ENCODE results near the gene SPRYD4. TPM values are rescaled to one million over a fixed set of nuclear protein-coding genes. Genes with fewer than 3 reads are reported as not detected.
"Not testable (repeated sequence)": the region's sequence is repeated elsewhere in the genome, so short reads cannot be mapped to it uniquely, and the experiment has no call there.

SPRYD4 gene
- total RNA-seq, 1 donor from 2014 or later, result 4.0 TPM

DNA sequence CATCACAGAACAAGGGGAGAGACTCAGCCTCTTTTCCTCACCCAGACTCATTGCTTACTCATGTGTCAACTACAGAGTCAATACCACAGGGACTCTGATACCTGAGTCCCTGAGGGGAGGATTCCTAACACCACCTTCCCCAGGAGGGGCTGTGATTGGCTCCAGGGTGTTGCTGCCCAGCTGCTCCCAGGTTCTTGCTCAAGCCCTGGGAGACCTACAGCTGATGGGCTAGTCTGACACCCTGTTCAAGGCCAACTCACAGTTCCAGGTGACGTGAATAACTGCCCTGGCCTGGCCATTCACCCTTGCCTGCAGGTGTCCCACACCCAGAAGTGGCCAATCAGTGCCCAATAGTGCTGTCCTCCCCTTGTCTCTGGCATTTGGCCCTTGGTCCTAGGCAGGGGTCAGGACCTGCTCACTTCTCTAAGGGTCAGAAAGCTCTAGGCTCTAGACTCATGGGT is 8.6 kb downstream of the SPRYD4 start:
- DNase-seq (ENCODE audit: low spot score), result no peak

DNA sequence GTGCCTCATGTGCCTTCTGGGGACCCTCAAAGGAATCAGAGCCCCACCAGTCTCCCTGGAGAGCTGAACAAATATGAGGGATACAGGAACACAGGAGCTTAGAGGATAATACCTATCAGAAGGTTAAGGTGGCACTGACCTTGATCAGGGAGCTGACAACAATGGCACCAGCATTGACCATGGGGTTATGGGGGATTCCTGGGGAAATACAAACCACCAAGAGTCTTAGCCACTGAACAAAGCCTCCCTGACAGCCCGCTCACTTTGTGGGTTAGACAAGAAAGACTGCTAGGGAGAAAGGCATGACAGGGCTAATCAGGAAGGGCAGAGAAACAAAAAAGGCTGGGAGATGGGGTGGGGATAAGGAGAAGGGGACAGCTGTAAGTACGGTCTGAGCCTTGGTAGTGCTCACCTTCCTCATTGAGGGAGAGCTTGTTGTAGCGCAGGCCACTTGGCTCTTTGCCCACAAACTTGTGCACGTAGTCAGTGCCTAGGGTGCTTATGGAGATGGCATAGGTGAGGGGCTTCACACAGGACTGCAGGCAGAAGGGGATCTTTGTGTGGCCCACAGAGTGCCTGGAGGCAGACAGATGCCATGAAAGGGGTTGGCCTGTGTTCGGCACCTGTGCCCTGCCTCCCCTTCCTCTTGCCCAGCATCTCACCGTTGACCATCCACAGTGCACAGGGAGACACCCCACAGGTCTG is 9.3 kb downstream of the SPRYD4 start:
- no peak for DNase-seq (ENCODE audit: low spot score)

DNA sequence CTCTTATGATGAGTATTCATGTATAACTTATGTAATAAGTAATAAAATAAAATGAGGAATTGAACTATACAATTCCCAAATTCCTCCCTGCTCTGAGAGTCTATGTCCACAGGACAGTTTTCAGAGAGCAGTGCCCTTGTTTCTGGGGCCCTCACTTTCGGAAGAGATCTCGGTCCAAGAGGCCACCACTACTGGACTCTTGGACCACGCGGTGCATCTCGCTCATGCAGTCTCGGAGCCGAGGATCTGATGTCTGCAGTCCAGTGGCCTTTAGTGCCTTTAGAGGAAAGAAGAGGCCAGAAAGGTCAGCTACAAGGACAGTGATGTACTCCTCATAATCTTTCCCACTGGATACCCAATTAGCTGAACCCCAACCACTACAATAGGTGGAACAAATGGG is 11.2 kb downstream of the SPRYD4 start:
- no peak for DNase-seq (ENCODE audit: low spot score)

DNA sequence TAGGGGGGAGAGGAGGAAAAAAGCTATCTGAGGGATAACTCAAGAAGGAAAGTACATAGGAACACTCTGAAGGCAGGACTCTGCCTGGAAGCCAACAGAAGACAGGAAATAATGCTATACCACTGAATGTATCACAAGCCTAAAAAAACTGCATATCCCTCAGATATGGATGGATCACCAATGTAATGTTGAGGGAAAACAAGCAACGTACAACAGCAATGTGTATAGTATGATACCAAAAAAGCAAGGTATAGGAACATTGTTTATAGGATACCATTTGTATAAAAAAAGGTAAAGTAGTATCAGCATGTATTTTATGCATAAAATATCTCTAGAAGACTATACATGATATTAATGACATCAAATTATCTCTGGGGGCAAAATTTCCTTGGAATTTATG is 16.2 kb downstream of the SPRYD4 start:
- DNase-seq (ENCODE audit: low spot score), result no peak

DNA sequence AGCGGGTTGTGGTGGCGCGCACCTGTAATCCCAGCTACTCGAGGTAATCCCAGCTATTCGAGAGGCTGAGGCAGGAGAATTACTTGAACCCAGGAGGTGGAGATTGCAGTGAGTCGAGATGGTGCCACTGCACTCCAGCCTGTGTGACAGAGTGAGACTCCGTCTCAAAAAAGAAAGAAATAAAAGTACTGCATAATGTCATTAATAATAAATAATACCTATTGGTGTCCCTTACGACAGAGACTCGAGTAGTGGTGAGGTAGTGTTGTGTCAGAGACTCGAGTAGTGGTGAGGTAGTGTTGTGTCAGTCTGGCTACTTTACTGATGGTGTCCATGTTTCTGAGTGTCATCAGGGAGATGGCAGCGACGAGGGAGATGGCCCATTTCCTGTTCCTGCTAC is 18.3 kb downstream of the SPRYD4 start:
- DNase-seq (ENCODE audit: low spot score), result no peak

DNA sequence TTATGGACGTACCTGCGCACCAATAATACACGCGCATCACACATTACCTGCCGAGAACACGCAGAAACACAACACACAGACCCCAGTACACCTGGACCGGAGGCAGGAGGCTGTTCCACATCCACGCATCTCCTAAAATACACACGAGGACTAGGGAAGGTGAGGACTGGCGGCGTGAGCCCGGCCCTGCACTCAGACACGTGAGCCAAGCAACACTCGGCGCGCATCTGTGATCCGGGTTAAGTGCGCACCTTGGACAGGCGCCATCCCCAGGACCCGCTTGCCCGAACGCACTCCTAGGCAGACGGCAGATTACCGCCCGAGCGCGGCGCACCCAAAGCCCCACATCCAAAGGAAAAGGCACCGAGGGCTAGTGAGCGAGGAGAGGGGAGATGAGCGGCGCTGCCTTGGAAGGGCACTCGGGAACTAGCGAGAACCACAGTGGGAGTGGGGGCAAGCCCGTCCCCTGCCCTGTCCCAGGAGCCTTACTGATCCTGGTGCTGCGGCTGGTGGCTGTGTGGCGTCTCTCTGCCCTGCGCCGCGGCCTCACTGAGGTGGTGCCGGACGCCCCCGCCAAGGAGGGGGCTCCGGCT is 19.2 kb downstream of the SPRYD4 start:
- peak; percentile 12 for DNase-seq (ENCODE audit: low spot score)

DNA sequence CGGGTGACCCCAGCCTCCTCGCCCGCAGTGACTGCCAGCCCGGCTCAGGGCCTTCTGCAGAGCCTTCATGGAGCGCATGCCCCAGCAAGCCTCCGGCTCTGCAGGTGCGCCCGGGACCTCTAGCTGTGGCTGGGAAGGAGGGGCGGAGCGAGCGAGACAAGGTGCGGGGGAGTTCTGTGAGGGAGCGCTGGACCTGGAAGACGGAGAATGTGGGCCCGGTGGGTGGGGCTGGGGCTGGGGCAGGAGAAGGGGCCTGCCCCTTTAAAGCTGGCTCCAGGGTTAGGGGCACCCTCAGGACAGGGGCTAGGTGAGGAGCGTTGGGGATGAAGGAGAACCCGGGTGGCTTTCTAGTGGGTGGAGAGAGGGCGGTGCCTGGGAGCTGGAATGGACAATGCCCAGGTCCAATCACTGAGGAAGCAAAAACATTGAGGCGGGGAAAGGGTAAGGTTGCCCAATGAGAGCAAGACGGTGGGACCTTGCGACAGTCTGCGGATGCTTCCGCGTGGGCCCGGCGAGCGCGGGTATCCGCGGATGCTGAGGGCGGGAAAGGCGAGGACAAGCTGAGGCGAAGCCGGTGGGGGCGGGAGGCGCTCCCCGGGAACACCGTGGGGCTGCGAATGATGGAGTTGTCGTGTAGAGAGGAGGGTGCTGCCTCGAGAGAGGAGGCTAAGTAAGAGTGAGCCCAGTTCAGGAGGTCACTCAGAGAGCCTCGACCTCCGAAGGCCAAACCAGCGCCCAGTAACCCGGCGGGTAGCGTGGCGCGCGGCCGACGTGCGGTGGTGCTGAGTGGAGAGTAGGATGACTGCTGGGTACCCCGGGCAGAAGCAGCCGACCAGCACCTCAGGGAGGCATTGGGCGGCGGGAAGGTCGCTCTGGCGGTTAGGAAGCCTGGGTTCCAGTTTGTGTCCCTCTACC is 19.9 kb downstream of the SPRYD4 start, which contains the start of gene GLS2:
Gene GLS2, minus strand, starts transcription at position 121 of the 915 bp plus-strand sequence. Its CDS starts 43 bp downstream, at position 78.
- DNase-seq (ENCODE audit: low spot score), result peak; percentile 84

DNA sequence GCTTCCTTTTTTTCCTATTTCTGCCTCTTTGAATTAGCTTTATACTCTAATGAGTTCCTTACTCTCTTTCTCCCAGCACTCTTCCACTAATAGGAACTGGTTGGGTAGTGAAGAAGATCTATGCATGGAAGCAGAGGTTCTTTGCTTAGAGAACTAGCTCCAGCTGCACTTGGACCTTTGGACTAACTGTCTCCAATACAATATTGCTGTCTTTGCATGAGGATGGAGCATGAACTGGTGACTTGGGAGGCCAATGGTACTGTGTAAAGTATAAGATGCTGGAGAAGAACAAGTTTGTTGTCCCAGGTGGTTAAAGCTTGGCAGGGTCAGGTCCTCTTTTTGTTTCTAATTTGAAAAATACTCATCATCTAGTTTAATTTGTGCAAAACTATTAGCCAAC is 22.0 kb downstream of the SPRYD4 start:
- DNase-seq (ENCODE audit: low spot score), result no peak

DNA sequence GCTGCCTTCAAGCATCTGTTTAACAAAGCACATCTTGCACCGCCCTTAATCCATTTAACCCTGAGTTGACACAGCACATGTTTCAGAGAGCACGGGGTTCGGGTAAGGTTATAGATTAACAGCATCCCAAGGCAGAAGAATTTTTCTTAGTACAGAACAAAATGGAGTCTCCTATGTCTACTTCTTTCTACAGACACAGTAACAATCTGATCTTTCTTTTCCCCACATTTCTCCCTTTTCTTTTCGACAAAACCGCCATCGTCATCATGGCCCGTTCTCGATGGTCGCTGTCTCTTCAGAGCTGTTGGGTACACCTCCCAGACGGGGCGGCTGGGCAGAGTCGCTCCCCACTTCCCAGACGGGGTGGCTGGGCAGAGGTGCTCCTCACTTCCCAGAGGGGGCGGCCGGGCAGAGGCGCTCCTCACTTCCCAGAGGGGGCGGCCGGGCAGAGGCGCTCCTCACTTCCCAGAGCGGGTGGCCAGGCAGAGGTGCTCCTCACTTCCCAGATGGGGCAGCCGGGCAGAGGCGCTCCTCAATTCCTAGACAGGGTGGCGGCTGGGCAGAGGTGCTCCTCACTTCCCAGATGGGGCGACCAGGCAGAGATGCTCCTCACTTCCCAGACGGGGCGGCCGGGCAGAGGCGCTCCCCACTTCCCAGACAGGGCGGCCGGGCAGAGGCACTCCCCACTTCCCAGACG is 25.2 kb downstream of the SPRYD4 start:
- DNase-seq (ENCODE audit: low spot score), result not testable (repeated sequence)

DNA sequence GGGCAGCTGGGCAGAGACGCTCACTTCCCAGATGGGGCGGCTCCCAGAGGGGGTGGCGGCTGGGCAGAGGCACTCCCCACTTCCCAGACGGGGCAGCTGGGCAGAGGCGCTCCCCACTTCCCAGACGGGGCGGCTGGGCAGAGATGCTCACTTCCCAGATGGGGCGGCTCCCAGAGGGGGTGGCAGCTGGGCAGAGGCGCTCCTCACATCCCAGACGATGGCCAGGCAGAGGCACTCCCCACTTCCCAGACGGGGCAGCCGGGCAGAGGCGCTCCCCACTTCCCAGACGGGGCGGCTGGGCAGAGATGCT is 25.7 kb downstream of the SPRYD4 start:
- not testable (repeated sequence) for DNase-seq (ENCODE audit: low spot score)

DNA sequence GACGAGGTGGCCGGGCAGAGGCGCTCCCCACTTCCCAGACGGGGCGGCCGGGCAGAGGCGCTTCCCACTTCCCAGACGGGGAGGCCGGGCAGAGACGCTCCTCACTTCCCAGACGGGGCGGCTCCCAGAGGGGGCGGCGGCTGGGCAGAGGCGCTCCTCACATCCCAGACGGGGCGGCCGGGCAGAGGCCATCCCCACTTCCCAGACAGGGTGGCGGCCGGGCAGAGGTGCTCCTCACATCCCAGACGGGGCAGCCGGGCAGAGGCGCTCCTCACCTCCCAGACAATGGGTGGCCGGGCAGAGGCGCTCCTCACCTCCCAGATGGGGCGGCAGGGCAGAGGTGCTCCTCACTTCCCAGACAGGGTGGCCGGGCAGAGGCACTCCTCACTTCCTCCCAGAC is 26.1 kb downstream of the SPRYD4 start:
- not testable (repeated sequence) for DNase-seq (ENCODE audit: low spot score)

DNA sequence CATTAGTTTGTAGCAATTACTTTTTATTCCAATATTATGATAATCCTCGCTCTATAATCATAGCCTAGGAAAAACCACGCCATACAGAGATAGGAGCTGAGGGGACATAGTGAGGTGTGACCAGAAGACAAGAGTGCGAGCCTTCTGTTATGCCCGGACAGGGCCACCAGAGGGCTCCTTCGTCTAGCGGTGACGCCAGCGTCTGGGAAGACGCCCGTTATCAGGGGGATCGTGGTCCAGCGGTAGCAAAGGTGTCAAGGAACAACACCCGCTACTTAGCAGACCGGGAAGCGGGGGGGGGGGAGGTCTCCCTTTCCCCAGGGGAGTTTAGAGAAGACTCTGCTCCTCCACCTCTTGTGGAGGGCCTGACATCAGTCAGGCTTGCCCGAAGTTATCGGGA is 28.3 kb downstream of the SPRYD4 start:
- peak; percentile 57 for DNase-seq (ENCODE audit: low spot score)

DNA sequence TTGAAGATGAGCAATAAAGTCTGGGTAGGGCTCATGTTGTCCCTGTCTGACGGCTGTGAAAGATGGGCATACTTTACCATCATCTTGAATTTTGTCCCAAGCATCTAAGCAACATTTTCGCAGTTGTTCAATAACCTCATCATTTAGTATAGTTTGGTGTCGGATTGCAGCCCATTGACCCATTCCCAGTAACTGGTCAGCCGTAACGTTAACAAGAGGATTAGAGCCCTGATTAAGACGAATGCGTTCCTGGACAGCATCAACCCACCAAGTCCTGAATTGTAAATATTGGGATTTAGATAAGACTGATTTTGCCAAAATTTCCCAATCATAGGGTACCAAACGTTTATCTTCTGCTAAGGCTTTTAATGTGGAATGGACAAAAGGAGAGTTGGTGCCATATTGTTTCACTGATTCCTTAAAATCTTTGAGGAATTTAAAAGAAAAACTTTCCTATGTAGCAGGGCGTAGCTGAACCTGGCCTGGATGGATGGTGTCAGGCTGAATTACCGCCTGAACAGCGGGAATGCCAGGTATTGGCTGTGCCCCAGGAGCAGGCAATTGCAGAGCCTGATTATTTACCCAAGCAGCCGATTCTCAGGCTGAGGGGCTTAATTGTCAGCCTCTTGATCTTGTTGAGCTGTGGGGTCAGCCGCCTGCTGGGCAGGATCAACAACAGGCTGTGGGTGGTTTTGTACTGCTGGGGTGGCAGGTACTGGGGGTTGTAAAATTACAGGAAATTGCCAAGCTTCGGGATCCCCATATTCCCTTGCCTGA is 29.9 kb downstream of the SPRYD4 start:
- DNase-seq (ENCODE audit: low spot score), result not testable (repeated sequence)

DNA sequence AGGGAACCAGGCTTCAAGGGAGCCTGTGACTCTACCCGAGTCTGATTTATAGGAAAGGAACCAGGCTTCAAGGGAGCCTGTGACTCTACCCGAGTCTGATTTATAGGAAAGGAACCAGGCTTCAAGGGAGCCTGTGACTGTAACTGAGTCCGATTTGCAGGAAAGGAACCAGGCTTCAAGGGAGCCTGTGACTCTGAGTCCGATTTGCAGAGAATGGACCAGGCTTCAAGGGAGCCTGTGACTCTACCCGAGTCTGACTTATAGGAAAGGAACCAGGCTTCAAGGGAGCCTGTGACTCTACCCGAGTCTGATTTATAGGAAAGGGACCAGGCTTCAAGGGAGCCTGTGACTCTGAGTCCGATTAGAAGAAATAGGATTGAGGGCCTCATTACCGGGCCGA is 31.1 kb downstream of the SPRYD4 start:
- DNase-seq (ENCODE audit: low spot score), result not testable (repeated sequence)

DNA sequence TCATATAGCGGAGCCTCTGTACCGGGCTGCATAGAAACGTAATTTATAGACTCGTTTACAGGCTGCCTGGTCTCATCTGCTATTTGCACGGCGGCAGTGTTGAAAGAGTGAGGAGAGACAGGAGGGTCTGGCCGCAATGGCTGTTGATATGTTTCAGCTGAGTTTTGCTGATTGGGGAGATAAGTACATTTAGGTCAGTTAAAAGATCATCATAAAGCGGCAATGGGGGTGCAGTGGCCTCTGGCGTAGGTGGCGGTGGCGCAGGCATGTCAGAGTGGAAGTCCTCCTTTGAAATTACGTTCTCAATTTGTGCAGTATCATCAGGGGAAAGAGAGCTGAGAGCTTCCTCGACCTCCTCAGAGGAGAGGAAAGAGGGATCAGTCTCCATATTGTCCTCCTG is 31.5 kb downstream of the SPRYD4 start:
- DNase-seq (ENCODE audit: low spot score), result not testable (repeated sequence)

DNA sequence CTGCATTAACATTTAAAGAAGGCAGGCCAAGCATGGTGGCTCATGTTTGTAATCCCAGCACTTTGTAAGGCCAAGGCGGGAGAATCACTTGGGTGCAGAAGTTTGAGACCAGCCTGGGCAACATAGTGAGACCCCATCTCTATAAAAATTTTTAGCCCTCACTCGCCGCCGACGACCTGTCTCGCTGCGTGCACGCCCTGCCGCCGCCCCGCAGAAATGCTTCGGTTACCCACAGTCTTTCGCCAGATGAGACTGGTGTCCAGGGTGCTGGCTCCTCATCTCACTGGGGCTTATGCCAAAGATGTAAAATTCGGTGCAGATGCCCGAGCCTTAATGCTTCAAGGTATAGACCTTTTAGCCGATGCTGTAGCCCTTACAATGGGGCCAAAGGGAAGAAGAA is 42.4 kb downstream of the SPRYD4 start:
- DNase-seq (ENCODE audit: low spot score), result no peak

DNA sequence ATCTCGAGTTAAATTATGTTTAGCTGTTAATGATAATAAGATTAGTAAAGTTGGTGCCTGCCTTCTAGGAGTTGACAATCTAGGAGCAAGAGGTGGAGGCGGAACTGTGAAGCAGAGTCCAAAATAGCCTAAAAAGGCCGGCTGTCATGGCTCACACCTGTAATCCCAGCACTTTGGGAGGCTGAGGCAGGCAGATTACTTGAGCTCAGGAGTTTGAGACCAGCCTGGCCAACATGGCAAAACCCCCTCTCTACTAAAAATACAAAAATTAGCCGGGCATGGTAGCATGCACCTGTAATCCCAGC is 45.6 kb downstream of the SPRYD4 start:
- DNase-seq (ENCODE audit: low spot score), result not testable (repeated sequence)

DNA sequence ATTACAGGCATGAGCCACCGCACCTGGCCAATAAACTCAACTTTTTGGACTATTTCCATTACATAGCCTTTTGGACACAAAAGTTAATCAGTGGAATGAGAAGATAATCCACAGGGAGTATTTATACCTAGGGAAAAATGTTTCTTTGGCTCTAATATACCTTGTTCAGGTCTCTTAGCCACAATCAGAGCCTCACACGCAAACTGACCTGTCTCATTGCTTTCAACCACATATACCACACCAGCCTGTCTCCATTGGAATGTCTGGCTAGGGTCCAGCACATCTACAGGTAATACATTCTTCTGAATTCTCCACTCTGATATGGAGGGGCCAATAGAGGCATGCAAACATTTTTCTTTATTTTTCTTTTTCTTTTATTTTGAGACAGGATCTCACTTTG is 49.5 kb downstream of the SPRYD4 start:
- no peak for DNase-seq (ENCODE audit: low spot score)

DNA sequence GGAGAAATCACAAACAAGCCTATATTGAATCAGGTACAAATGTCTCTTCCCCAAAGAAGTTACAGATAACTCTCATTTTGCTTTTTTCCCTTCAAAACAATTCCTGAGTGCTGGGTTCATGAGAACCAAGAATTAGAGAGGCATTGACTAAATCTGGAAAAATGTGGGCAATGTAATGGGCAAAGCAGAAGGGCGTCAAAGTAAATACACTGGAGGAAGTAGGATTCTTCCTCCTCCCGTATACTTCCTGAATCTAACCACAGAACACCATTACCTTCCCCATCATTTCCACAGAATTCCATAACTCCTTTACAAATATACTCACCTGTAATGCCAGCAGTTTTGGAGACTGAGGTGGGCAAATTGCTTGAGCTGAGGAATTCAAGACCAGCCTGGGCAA is 50.2 kb downstream of the SPRYD4 start:
- no peak for DNase-seq (ENCODE audit: low spot score)

DNA sequence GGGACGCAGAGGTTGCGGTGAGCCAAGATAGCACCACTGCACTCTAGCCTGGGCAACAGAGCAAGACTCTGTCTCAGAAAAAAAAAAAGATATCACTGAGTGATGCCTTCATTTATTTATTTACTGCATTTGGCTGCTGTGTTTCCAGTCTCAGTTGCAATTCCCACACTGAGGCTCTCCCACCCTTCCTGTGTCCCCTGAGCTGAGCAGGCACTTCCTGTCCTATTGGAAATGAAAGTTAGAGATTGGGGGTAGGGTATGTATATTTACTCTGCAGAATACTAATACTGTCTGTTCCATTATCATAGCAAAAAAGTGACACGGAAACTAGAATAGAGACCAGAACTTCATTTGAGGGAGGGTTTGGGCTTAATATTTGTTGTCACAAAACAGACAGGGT is 51.7 kb downstream of the SPRYD4 start:
- DNase-seq (ENCODE audit: low spot score), result no peak

DNA sequence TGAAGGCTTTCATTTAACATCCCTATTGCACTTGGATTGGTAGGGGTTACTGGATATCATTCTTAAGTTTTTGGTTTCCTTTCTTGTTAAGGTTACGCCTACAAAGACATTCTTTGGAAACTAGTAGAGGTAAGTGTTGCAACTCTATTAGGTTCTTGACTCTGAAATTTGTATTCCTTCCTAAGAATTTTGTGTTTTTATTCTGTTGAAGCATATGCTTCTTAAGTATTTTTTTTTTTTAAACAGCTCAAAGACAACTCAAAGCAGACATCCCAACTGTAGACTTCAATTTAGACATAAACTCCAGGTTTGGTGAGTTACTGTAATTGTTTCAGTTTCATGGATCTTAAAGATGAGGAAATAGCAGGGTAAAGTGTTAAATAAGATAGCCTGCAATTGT is 52.1 kb downstream of the SPRYD4 start:
- DNase-seq (ENCODE audit: low spot score), result no peak
